GM19468 (cell line): ENCODE results near the gene GAS6.
"Not testable (repeated sequence)": the region's sequence is repeated elsewhere in the genome, so short reads cannot be mapped to it uniquely, and the experiment has no call there.

Experiments used
- ATAC-seq: cut with Tn5 transposase; IDR thresholded peaks from one replicate; pipeline ENCODE4 v1.9.1; 2021; ENCODE audit warnings: mild to moderate bottlenecking, moderate library complexity, moderate number of reproducible peaks; ENCODE audit not compliant: unreplicated experiment; ENCODE audit errors: extremely low read depth

GAS6 gene

GRCh38 chr13:113842336-113843062 is 21.4 kb downstream of the GAS6 start:
- ATAC-seq = no peak

- ATAC-seq = no peak
Observed at GRCh38 chr13:113841353-113841650, 22.6 kb downstream of the GAS6 start.

GRCh38 chr13:113840541-113841352 is 23.1 kb downstream of the GAS6 start:
- no peak for ATAC-seq

GRCh38 chr13:113839536-113840204 is 24.2 kb downstream of the GAS6 start:
- ATAC-seq = no peak

- no peak for ATAC-seq
Observed at GRCh38 chr13:113838711-113839201, 25.1 kb downstream of the GAS6 start.

GRCh38 chr13:113837560-113838355 is 26.1 kb downstream of the GAS6 start:
- ATAC-seq = no peak

GRCh38 chr13:113836768-113837559 is 26.9 kb downstream of the GAS6 start:
- ATAC-seq = no peak

GRCh38 chr13:113835461-113836270 is 28.2 kb downstream of the GAS6 start:
- ATAC-seq = no peak

GRCh38 chr13:113834496-113835200 is 29.2 kb downstream of the GAS6 start:
- no peak for ATAC-seq

- ATAC-seq = not testable (repeated sequence)
Observed at GRCh38 chr13:113834006-113834405, 29.9 kb downstream of the GAS6 start.

- ATAC-seq = no peak
Observed at GRCh38 chr13:113833111-113833830, 30.6 kb downstream of the GAS6 start.

- ATAC-seq = no peak
Observed at GRCh38 chr13:113832631-113833030, 31.2 kb downstream of the GAS6 start.

- ATAC-seq = no peak
Observed at GRCh38 chr13:113832205-113832604, 31.7 kb downstream of the GAS6 start.

GRCh38 chr13:113831061-113831460 is 32.8 kb downstream of the GAS6 start:
- ATAC-seq = no peak

GRCh38 chr13:113830426-113830950 is 33.4 kb downstream of the GAS6 start:
- not testable (repeated sequence) for ATAC-seq

GRCh38 chr13:113828282-113828825 is 35.5 kb downstream of the GAS6 start:
- ATAC-seq = no peak

- ATAC-seq = no peak
Observed at GRCh38 chr13:113827021-113827420, 36.9 kb downstream of the GAS6 start.
